ENCODE measurements around the gene PROKR2. TPM values are rescaled to one million over a fixed set of nuclear protein-coding genes. Genes with fewer than 3 reads are reported as not detected.

The PROKR2 gene
- total RNA-seq, 1 experiment from 2014 or later = not detected

- peaks cover 4% of the 10 kb centered on the region for H3K9me3 ChIP-seq (ENCODE audit: insufficient read depth, low read depth)
- ChIA-PET CTCF (no interaction called here), POLR2A (ENCODE audit: unreplicated experiment) (no interaction called here)
- no TSS peak for BruUV-seq (replicated peaks)
- no peaks in the 10 kb centered on the region for H3K79me2 ChIP-seq (ENCODE audit: low read depth)
- intact Hi-C loops (cut with micrococcal nuclease; ENCODE audit: unreplicated experiment) = no loop called here
- H3K4me3 ChIP-seq = no peak overlapping the region
- no peak overlapping the region for H3K27ac ChIP-seq
- no peaks in the 10 kb centered on the region for H4K20me1 ChIP-seq (ENCODE audit: insufficient read depth)
- H3K27me3 ChIP-seq (ENCODE audit: insufficient read depth, low read depth) = peaks cover 35% of the 10 kb centered on the region
- H3F3A ChIP-seq (ENCODE audit: insufficient read depth, low read depth) = no peaks in the 10 kb centered on the region
- TF ChIP-seq CTCF (conservative IDR thresholded peaks at IDR 0.05) (no peak), EZH2 (IDR thresholded peaks at IDR 0.05; ENCODE audit: low read depth) (no peak)
- no peaks in the 10 kb centered on the region for H3K36me3 ChIP-seq (ENCODE audit: low read depth)
- no peaks in the 10 kb centered on the region for H3K4me1 ChIP-seq (replicated peaks; ENCODE audit: insufficient read depth)
- no peak overlapping the region for H3K4me2 ChIP-seq
- DNase-seq = no peak
- no peaks in the 10 kb centered on the region for H3K9me2 ChIP-seq (ENCODE audit: insufficient read depth)
- H2AFZ ChIP-seq = no peak overlapping the region
These were observed 6.8 kb downstream of the PROKR2 start for GRCh38 chr20:5309971-5310370.

GRCh38 chr20:5298811-5299210 lies 17.9 kb downstream of the PROKR2 start:
- H3K4me2 ChIP-seq = no peak overlapping the region
- DNase-seq = no peak
- peaks cover 97% of the 10 kb centered on the region for H3K27me3 ChIP-seq (ENCODE audit: insufficient read depth, low read depth)
- no peaks in the 10 kb centered on the region for H3K79me2 ChIP-seq (ENCODE audit: low read depth)
- no peaks in the 10 kb centered on the region for H3F3A ChIP-seq (ENCODE audit: insufficient read depth, low read depth)
- intact Hi-C loops (cut with micrococcal nuclease; ENCODE audit: unreplicated experiment) = no loop called here
- H3K4me3 ChIP-seq = no peak overlapping the region
- H3K9me3 ChIP-seq (ENCODE audit: insufficient read depth, low read depth) = no peaks in the 10 kb centered on the region
- no peaks in the 10 kb centered on the region for H4K20me1 ChIP-seq (ENCODE audit: insufficient read depth)
- no peak overlapping the region for H3K27ac ChIP-seq
- H3K36me3 ChIP-seq (ENCODE audit: low read depth) = no peaks in the 10 kb centered on the region
- no peaks in the 10 kb centered on the region for H3K4me1 ChIP-seq (replicated peaks; ENCODE audit: insufficient read depth)
- H3K9me2 ChIP-seq (ENCODE audit: insufficient read depth) = no peaks in the 10 kb centered on the region
- H2AFZ ChIP-seq = no peak overlapping the region
- ChIA-PET POLR2A (ENCODE audit: unreplicated experiment) (no interaction called here), CTCF (no interaction called here)
- TF ChIP-seq EZH2 (IDR thresholded peaks at IDR 0.05; ENCODE audit: low read depth) = no peak
- BruUV-seq (replicated peaks) = no TSS peak

DNA sequence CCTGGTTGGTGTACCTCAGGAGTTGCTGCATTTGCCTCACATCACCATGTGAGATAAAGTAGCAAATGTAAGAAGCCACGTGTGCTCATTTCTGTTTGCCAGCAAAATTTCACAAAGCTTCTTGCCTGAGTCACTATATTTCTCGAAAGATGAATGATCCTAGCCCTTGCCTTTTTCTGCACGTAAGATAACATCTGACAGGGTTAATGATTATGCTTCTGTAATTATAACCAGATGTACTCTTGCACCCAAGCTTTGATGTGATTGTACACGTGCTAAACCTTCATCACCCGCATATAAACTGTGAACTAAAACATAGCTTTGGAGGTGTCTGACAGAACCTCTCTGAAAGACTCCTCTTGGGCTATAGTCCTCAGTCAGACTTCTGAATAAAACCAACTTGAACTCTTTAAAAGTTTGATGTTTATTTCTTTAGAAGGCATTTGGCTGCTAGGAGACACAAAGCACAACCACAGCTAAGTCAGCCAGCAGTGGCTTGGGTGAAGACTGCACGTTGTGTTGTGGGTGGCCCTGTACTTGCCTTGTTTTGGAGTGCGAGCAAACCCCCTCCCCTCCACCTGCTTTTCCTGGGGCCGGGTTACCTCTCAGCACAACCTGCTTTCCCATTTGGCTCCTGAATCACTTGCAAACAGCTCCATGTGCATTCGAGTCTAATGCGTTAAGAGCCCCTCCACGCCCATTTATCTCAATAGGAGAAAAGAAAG lies 19.3 kb downstream of the PROKR2 start:
- BruUV-seq (replicated peaks) = no TSS peak
- DNase-seq = no peak
- H3F3A ChIP-seq (ENCODE audit: insufficient read depth, low read depth) = no peaks in the 10 kb centered on the region
- H3K79me2 ChIP-seq (ENCODE audit: low read depth) = no peaks in the 10 kb centered on the region
- H3K27me3 ChIP-seq (ENCODE audit: insufficient read depth, low read depth) = peaks cover 95% of the 10 kb centered on the region
- no peak overlapping the region for H3K27ac ChIP-seq
- no peaks in the 10 kb centered on the region for H3K9me2 ChIP-seq (ENCODE audit: insufficient read depth)
- ChIA-PET POLR2A (ENCODE audit: unreplicated experiment) (no interaction called here), CTCF (interaction anchor here (0.6 kb wide), 1 partner anchor 81 kb away, joined by 3 read pairs; no protein-coding TSS in a partner anchor)
- TF ChIP-seq EZH2 (IDR thresholded peaks at IDR 0.05; ENCODE audit: low read depth) (no peak), CTCF (conservative IDR thresholded peaks at IDR 0.05) (no peak)
- no peaks in the 10 kb centered on the region for H3K4me1 ChIP-seq (replicated peaks; ENCODE audit: insufficient read depth)
- no peaks in the 10 kb centered on the region for H3K36me3 ChIP-seq (ENCODE audit: low read depth)
- no peak overlapping the region for H2AFZ ChIP-seq
- intact Hi-C loops (cut with micrococcal nuclease; ENCODE audit: unreplicated experiment) = no loop called here
- H4K20me1 ChIP-seq (ENCODE audit: insufficient read depth) = no peaks in the 10 kb centered on the region
- H3K4me2 ChIP-seq = no peak overlapping the region
- no peak overlapping the region for H3K4me3 ChIP-seq
- H3K9me3 ChIP-seq (ENCODE audit: insufficient read depth, low read depth) = no peaks in the 10 kb centered on the region

- no peaks in the 10 kb centered on the region for H4K20me1 ChIP-seq (ENCODE audit: insufficient read depth)
- no peaks in the 10 kb centered on the region for H3K36me3 ChIP-seq (ENCODE audit: low read depth)
- POLR2A ChIA-PET (ENCODE audit: unreplicated experiment) = no interaction called here
- no peak for TF ChIP-seq EZH2 (IDR thresholded peaks at IDR 0.05; ENCODE audit: low read depth)
- no peak for TF ChIP-seq CTCF (conservative IDR thresholded peaks at IDR 0.05)
- H3K9me2 ChIP-seq (ENCODE audit: insufficient read depth) = no peaks in the 10 kb centered on the region
- H3K79me2 ChIP-seq (ENCODE audit: low read depth) = no peaks in the 10 kb centered on the region
- no TSS peak for BruUV-seq (replicated peaks)
- no peaks in the 10 kb centered on the region for H3K4me1 ChIP-seq (replicated peaks; ENCODE audit: insufficient read depth)
- H3K4me3 ChIP-seq = no peak overlapping the region
- intact Hi-C loops (cut with micrococcal nuclease; ENCODE audit: unreplicated experiment) = no loop called here
- CTCF ChIA-PET = no interaction called here
- H2AFZ ChIP-seq = no peak overlapping the region
- peaks cover 79% of the 10 kb centered on the region for H3K27me3 ChIP-seq (ENCODE audit: insufficient read depth, low read depth)
- H3K9me3 ChIP-seq (ENCODE audit: insufficient read depth, low read depth) = no peaks in the 10 kb centered on the region
- no peak overlapping the region for H3K27ac ChIP-seq
- H3K4me2 ChIP-seq = no peak overlapping the region
- no peak for DNase-seq
- no peaks in the 10 kb centered on the region for H3F3A ChIP-seq (ENCODE audit: insufficient read depth, low read depth)
These were observed 26.2 kb downstream of the PROKR2 start for GRCh38 chr20:5290596-5290995.

Measured in PC-9 (cell line).